Measurements from ENCODE around the gene CEBPZOS.
"Not testable (repeated sequence)": the region's sequence is repeated elsewhere in the genome, so short reads cannot be mapped to it uniquely, and the experiment has no call there.

The CEBPZOS gene

DNA sequence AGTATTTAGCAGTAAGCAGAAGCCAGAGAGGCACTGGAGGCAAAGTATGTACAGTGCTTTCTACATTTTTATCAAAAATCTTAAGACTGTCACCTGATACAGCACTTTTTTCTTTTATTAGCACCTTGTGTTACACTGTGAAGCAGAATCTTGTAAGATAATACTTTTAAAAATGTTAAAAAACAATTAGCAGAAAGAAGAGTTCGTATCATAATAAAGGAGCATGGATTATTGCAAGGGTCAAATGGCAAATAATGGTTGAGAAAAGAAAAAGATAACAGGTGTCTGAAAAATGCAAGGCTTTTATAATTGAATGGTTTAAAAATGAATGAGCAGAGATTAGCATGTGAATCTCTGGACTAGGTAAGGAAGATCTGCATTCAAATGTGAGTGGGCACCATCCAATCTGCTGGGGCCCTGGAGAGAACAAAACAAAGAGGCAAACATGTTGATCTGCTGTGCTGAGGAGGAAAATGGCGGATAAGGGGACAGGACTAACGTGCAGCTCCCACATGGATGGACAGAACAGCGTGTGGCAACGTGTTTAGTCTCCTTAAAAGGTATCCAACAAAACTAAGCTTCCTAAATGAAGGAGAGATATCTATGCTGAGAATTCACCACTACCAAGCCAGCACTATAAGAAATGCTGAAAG is 9.5 kb downstream of the CEBPZOS start:
- H3K27me3 Mint-ChIP-seq = no peaks in the 10 kb centered on the region
- H3K36me3 Mint-ChIP-seq (ENCODE audit: low read depth) = peaks cover 95% of the 10 kb centered on the region
- H3K4me3 Mint-ChIP-seq = no peak overlapping the region
- peaks cover 28% of the 10 kb centered on the region for H3K4me1 Mint-ChIP-seq (ENCODE audit: low read depth)
- H3K9me3 Mint-ChIP-seq = peaks cover 41% of the 10 kb centered on the region
- H3K27ac Mint-ChIP-seq = peak overlapping the region; percentile 5

DNA sequence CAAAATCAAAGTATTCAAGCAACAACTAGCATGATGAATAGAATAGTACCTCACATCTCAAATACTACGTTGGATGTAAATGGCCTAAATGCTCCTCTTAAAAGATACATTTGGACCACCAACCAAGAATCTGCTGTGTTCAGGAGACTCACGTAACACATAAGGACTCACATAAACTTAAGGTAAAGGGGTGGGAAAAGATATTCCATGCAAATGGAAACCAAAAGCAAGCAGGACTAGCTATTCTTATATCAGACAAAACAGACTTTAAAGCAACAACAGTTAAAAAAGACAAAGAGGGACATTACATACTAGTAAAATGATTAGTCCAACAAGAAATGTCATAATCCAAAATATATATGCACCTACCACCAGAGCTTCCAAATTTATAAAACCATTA is 10.5 kb downstream of the CEBPZOS start:
- peaks cover 41% of the 10 kb centered on the region for H3K9me3 Mint-ChIP-seq
- H3K27me3 Mint-ChIP-seq, H3K4me3 Mint-ChIP-seq, H3K27ac Mint-ChIP-seq: not testable (repeated sequence)
- H3K4me1 Mint-ChIP-seq (ENCODE audit: low read depth) = peaks cover 19% of the 10 kb centered on the region
- peaks cover 95% of the 10 kb centered on the region for H3K36me3 Mint-ChIP-seq (ENCODE audit: low read depth)

DNA sequence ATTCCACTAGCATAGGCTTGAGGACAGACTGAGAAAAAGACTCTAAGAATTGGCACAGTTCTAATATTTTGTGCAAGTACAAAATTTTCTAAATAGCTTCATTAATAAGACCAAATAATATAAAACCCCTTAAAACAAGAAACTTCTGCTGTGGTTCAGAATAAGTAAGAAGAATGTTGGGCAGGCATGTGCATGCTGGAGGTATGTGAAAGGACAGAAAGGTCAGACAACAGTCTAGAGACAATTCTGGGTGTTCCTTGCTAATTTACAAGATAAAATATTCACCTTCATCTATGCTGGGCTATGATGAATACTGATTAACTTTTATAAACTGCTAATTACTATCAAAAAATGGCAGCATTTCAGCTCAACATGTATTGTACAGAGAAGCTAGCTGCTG is 14.9 kb downstream of the CEBPZOS start:
- Mint-ChIP-seq H3K9me3 (peaks cover 28% of the 10 kb centered on the region), H3K4me3 (no peak overlapping the region), H3K27ac (no peak overlapping the region), H3K27me3 (no peaks in the 10 kb centered on the region), H3K4me1 (ENCODE audit: low read depth) (peaks cover 12% of the 10 kb centered on the region), H3K36me3 (ENCODE audit: low read depth) (peaks cover 92% of the 10 kb centered on the region)

DNA sequence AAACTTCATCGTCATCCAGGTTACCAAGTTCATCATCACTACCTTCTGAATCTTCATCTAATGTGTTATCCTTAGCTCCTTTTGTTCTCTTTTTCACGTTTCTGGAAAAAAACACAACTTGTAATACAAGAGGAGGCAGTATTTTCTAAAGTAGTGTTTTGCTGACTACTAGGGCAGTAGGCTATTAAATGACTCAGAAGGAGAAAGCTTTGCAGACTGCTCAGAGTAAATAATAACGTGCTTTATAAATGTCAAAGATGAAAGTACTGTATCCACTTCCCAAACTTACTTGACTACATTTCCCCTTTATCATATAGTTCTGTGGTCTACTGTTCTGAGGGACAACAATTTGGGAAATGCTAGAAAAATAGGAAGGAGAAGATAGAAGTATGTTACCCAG is 15.6 kb downstream of the CEBPZOS start:
- H3K27me3 Mint-ChIP-seq = no peaks in the 10 kb centered on the region
- peaks cover 92% of the 10 kb centered on the region for H3K36me3 Mint-ChIP-seq (ENCODE audit: low read depth)
- no peak overlapping the region for H3K4me3 Mint-ChIP-seq
- peaks cover 23% of the 10 kb centered on the region for H3K9me3 Mint-ChIP-seq
- peaks cover 15% of the 10 kb centered on the region for H3K4me1 Mint-ChIP-seq (ENCODE audit: low read depth)
- no peak overlapping the region for H3K27ac Mint-ChIP-seq

DNA sequence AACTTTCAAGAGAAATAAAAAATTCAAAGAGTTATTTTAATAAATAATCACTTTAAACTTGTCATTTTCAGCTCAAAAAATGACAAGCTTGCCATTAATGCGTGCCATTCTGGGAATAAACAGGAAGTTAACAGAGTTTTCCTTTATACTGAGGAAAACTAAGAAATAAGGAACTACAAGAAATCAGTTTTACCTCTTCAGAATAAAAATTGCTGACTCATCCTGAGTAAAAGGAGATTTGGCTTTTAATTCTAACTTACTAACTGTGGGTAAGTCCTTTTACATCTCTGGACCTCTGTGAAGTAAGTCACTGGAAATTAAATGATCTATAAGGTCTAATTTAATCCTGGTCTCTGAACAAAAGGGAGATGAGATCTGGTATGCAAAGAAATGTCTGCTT is 19.0 kb downstream of the CEBPZOS start:
- Mint-ChIP-seq H3K27me3 (no peaks in the 10 kb centered on the region), H3K4me3 (no peak overlapping the region), H3K27ac (no peak overlapping the region), H3K4me1 (ENCODE audit: low read depth) (peaks cover 11% of the 10 kb centered on the region), H3K9me3 (no peaks in the 10 kb centered on the region), H3K36me3 (ENCODE audit: low read depth) (peaks cover 81% of the 10 kb centered on the region)

DNA sequence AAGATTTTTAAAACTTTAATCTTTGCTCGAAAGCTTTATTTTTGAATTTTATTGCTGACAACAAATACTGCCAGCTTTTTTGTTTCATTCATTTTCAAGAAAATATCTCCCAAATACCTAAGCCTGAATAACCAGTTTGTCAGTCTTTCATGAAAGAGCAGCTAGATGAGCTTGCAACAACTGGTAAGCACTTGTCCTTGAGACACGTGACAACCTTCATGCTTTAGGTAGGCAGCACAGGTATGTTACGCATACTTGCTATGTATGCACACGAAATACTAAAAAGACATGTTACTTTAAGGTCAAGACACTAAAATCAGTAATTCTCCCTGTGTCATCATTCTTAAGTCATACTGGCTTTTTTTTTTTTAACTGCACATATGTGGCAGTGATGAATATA is 22.8 kb downstream of the CEBPZOS start:
- Mint-ChIP-seq H3K9me3 (no peaks in the 10 kb centered on the region), H3K4me3 (no peak overlapping the region), H3K27ac (no peak overlapping the region), H3K4me1 (ENCODE audit: low read depth) (peaks cover 30% of the 10 kb centered on the region), H3K27me3 (no peaks in the 10 kb centered on the region), H3K36me3 (ENCODE audit: low read depth) (peaks cover 81% of the 10 kb centered on the region)

DNA sequence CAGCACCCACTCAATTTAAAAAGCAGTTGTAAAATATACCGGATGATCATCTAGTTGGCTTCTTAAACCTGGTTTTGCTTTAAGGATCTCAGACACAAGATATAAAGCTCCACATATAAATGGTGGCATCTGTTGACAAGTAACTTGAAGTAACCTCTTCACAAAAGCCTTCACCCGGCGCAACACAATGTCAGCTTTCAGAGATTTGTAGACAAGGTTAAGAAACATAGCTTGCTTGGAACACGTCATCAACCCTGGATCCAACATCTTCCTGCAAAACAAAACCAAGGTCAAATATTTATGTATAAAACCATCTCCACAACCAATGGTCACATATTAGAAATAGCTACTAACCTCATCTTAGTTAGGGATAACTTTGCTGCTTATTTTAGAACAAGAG is 26.8 kb downstream of the CEBPZOS start:
- Mint-ChIP-seq H3K9me3 (no peaks in the 10 kb centered on the region), H3K27me3 (no peaks in the 10 kb centered on the region), H3K4me3 (no peak overlapping the region), H3K4me1 (ENCODE audit: low read depth) (peaks cover 55% of the 10 kb centered on the region), H3K27ac (peak overlapping the region; percentile 7), H3K36me3 (ENCODE audit: low read depth) (peaks cover 84% of the 10 kb centered on the region)

DNA sequence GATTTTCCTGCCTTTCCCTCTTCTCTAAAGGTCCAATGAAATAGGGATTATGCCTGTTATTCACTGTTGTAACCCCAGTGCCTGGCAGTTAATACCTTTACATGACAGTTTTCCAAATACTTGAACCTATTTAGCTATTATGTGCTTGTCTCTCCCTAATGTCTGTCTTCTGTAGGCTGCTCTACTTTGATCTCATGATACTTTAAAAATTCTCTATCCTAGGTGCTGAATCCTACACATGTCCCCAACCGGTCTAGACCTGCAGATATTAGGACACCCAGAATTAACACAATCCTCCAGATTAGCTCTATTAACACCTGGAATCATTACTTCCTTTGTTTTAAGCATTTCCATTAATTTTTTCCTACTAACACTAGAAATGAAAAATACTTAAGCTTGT is 27.8 kb downstream of the CEBPZOS start:
- H3K27me3 Mint-ChIP-seq = no peaks in the 10 kb centered on the region
- H3K36me3 Mint-ChIP-seq (ENCODE audit: low read depth) = peaks cover 84% of the 10 kb centered on the region
- H3K27ac Mint-ChIP-seq = no peak overlapping the region
- no peak overlapping the region for H3K4me3 Mint-ChIP-seq
- H3K4me1 Mint-ChIP-seq (ENCODE audit: low read depth) = peaks cover 63% of the 10 kb centered on the region
- no peaks in the 10 kb centered on the region for H3K9me3 Mint-ChIP-seq

DNA sequence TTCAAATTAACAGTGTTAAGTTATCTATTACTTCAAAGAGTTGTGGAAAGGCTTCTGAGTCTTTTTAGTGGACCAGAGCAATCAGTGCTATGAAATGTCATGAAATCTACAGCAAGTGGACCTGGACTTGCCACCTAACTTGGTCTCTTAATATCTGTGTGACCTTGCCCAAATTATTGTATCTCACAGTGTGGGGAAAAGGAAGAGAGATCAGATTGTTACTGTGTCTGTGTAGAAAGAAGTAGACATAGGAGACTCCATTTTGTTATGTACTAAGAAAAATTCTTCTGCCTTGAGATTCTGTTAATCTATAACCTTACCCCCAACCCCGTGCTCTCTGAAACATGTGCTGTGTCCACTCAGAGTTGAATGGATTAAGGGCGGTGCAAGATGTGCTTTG is 28.8 kb downstream of the CEBPZOS start:
- H3K9me3 Mint-ChIP-seq, H3K27me3 Mint-ChIP-seq, H3K27ac Mint-ChIP-seq: not testable (repeated sequence)
- peaks cover 73% of the 10 kb centered on the region for H3K4me1 Mint-ChIP-seq (ENCODE audit: low read depth)
- peak overlapping the region; percentile 0 for H3K4me3 Mint-ChIP-seq
- peaks cover 81% of the 10 kb centered on the region for H3K36me3 Mint-ChIP-seq (ENCODE audit: low read depth)

DNA sequence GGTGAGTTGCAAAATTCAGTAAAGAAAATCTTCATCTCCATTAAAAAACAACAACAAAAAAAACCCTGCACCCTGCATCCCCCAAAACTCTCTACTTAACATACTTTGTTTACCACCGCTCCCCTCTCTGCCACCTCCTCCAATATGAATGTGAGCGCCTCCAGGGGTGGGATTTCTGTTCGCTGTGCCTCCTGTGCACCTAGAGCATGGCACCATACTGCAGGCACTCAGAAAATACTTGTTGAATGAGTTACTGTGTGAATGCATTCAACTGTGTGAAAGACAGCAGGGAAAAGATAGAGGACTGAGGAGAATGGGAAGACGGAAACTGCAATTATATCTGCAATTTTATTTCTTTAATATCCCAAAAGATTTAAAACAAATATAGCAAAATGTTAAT is 30.6 kb downstream of the CEBPZOS start:
- no peaks in the 10 kb centered on the region for H3K27me3 Mint-ChIP-seq
- H3K9me3 Mint-ChIP-seq = no peaks in the 10 kb centered on the region
- H3K4me3 Mint-ChIP-seq = peak overlapping the region; percentile 45
- peaks cover 73% of the 10 kb centered on the region for H3K4me1 Mint-ChIP-seq (ENCODE audit: low read depth)
- H3K36me3 Mint-ChIP-seq (ENCODE audit: low read depth) = peaks cover 65% of the 10 kb centered on the region
- H3K27ac Mint-ChIP-seq = no peak overlapping the region

DNA sequence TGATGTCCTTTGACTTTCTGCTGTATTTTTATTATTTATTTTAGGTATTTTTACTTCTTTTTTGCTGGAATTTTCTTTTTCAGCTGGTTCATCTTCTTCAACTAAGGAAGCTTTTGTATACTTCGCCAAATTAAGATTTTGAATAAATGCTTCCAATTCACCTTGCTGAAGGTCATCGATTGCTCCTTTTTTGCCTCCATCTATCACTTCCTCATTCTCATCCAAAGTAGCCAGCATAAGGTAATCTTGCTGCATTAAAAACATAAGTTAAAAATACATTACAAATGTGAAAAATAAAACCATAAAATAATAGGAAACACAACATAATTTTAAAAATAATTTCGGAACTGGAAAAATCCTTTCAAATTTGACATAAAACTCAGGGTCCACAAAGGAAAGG is 32.5 kb downstream of the CEBPZOS start:
- Mint-ChIP-seq H3K4me1 (ENCODE audit: low read depth) (peaks cover 60% of the 10 kb centered on the region), H3K9me3 (no peaks in the 10 kb centered on the region), H3K27ac (no peak overlapping the region), H3K36me3 (ENCODE audit: low read depth) (peaks cover 48% of the 10 kb centered on the region), H3K27me3 (no peaks in the 10 kb centered on the region), H3K4me3 (no peak overlapping the region)

DNA sequence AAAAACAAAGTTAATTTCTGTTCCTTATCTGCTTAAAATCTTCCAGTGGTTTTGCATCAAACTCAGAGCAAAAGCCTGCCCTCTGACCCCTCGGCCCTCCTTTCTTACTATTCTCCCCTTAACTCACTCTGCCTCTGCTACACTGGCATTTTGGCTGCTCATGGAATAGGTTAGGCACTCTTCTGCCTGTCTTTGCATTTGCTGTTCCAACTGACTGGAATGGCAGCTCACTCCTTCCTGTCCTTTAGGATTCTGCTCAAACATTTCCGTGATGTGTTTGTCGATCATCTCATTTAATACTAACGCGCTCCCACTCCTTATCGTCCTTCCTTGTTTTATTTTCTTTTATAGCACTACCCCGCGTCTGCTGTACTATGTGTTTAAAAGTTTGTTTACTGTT is 34.3 kb downstream of the CEBPZOS start:
- Mint-ChIP-seq H3K4me1 (ENCODE audit: low read depth) (peaks cover 59% of the 10 kb centered on the region), H3K27ac (no peak overlapping the region), H3K36me3 (ENCODE audit: low read depth) (peaks cover 47% of the 10 kb centered on the region), H3K4me3 (no peak overlapping the region), H3K27me3 (no peaks in the 10 kb centered on the region), H3K9me3 (no peaks in the 10 kb centered on the region)

DNA sequence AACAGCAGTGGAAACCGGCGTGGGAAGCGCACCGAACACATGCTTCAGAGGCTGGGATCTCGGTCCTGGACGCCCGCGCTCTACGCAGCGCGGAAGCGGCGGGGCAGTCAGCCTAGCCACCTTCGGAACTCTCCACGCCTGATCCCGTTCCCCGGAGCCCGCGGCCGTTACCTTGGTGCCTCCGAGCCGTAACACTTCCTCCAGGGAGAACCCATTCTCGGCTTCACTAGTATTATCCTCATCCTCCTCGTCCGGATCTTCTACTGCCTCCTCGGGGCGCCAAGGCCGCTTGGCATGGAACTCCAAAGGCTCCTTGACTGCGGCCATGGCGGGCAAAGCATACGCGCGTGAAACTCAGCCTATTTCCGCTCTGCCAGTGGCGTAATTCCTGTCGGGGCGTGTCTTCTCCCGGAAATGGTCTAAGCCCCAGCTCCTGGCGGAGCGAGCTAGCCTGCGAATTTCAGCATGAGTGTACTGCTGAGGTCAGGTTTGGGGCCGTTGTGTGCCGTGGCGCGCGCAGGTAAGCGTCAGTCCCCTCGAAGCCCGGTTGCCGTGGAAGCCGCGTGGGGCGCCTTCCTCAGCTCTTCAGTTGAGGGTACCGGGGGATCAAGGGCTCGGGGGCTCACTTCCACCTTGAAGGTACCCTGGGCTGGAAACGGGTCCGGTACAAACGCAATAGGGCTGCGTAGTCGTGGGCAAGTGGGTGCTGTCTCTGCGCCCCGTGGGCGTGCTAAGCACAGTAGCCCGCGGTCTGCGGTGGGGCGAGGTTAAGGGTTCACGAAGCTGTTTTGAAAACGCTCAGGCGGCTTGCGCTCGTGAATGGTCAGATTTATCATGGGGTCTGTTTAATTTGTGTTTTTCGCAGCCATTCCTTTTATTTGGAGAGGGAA is 35.2 kb downstream of the CEBPZOS start, which contains the start of the genes CEBPZ and NDUFAF7:
Gene CEBPZ, minus strand, starts transcription at position 356 of the 890 bp plus-strand sequence. Its CDS starts 29 bp downstream, at position 327.
Gene NDUFAF7, plus strand, starts transcription at position 418 of the 890 bp plus-strand sequence. Its CDS starts 48 bp downstream, at position 466.
- Mint-ChIP-seq H3K4me3 (no peak within 1 kb of the TSS), H3K4me1 (ENCODE audit: low read depth) (peaks cover 53% of the 10 kb centered on the region), H3K27ac (no peak within 1 kb of the TSS), H3K27me3 (no peaks in the 10 kb centered on the region), H3K36me3 (ENCODE audit: low read depth) (peaks cover 47% of the 10 kb centered on the region), H3K9me3 (no peaks in the 10 kb centered on the region)

DNA sequence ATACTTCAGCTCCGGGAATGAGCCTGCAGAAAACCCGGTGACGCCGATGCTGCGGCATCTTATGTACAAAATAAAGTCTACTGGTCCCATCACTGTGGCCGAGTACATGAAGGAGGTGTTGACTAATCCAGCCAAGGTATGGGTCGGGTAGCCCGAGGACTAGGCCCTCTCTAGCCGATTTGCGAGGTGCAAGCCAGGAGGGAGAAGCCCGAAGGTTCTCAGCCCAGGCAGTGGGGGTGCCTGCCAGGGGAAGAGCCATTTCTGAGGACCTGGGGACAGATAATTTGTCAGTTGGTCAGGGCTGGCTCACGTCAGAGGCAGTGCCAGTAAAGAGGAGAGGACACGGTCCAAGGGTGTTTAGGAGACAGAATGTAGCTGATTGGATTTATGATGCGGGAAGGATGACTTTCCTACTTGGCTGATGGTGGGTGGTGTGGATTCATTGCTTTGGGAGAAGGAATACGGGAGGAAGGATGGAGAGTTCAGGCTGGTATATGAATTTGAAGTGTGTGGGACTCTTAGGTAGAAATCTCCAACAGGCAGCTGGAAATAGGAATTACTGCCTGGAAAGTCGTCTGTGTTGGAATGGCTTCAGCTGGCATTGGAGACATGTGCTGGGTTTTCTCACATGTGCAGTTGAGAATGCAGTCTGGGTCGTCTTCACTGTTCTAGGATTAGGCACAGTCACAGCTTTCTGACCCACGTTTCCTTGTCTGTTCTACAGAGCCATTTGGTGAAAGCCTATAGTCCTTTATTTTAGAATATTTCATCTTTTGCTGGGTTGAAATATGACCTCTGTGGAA is 36.0 kb downstream of the CEBPZOS start:
- H3K9me3 Mint-ChIP-seq = no peaks in the 10 kb centered on the region
- H3K27me3 Mint-ChIP-seq = no peaks in the 10 kb centered on the region
- peaks cover 44% of the 10 kb centered on the region for H3K4me1 Mint-ChIP-seq (ENCODE audit: low read depth)
- H3K4me3 Mint-ChIP-seq = no peak overlapping the region
- no peak overlapping the region for H3K27ac Mint-ChIP-seq
- H3K36me3 Mint-ChIP-seq (ENCODE audit: low read depth) = peaks cover 43% of the 10 kb centered on the region

DNA sequence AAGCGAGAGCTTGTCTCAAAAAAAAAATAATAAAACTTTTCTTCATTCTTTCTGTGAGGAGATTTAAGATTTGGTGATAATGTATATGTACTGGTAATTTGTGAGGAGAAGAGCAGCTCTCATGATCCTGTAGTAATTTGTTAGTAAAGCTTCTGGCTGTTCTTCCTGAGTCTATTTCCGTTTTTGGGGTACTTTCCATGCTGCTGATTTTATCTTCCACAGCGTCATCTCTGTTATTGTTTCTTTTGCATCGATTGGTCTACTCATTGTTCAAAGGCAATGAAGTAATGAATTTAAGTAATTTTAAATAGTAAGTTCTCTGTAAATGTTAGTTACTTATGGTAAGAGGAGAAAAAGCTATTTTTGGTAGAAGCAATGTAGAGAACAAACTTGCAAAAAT is 47.1 kb downstream of the CEBPZOS start:
- Mint-ChIP-seq H3K9me3 (no peaks in the 10 kb centered on the region), H3K4me3 (no peak overlapping the region), H3K27ac (peak overlapping the region; percentile 1), H3K36me3 (ENCODE audit: low read depth) (peaks cover 68% of the 10 kb centered on the region), H3K4me1 (ENCODE audit: low read depth) (peaks cover 12% of the 10 kb centered on the region), H3K27me3 (no peaks in the 10 kb centered on the region)
